ENCODE measurements around the gene FER.

The FER gene

DNA sequence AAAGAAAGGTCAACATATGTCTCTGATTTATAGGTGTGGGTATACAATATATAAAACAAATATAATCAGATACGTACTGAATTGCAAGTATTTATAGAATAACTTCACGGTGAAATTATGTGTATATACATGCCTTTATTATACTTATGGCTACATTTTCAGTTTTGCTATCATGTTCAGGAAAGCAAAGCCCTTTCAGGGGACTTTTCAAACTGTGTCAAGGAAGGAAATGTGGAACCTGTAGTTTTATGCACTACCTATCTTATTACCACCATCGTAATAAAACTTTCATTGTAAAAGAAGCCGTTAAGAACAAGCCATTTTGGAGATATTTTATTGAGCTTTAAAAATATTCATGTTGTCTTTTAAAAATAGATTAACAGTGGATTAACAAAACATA, 404.9 kb downstream of the FER start:
- CTCF ChIA-PET: no interaction called here
- TF ChIP-seq CTCF (IDR thresholded peaks at IDR 0.05; ENCODE audit: insufficient read depth, low read length, missing control alignments): no peak
- DNase-seq (ENCODE audit: low read depth, low spot score): no peak
- POLR2A ChIA-PET: no interaction called here
- H3K4me3 ChIP-seq (ENCODE audit: low read depth, low read length): no peak overlapping the region

DNA sequence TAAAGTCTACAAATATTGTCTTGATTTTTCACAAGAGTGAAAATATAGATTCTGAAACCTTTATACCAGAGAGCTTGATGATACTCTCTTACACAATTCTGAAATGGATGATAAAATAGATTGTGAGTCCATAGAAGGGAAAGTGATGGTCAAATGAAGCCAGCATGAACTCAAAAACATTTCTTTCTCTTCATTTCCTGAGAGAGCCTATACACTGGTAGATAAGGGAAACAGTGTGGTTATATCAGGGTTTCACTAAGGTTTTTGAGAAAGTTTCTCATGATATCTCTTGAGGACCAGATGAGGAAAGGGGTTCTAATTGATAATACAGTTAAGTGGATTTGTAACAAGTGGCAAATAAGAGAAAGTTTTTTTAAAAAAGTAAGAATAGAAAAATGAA, 407.9 kb downstream of the FER start:
- POLR2A ChIA-PET: no interaction called here
- no peak for DNase-seq (ENCODE audit: low read depth, low spot score)
- TF ChIP-seq CTCF (IDR thresholded peaks at IDR 0.05; ENCODE audit: insufficient read depth, low read length, missing control alignments): no peak
- CTCF ChIA-PET: no interaction called here
- H3K4me3 ChIP-seq (ENCODE audit: low read depth, low read length): no peak overlapping the region

DNA sequence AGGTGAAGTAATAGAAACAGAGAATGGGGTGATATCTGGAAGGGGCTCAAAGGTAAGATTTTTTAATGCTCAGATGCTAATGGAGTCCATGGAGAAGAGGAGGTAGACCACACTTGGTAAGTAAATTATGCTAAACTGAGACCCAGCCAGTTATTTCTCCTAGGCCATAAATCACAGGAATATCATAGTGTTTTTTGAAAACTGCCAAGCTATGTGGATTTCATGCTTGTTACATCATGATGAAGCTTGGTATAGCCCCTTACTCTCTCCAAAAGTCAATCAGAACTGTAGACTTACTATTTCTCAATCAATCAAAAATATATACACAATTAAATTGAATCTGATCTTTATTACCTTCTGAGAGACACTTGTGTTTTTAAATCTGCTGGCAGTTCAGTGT, 409.2 kb downstream of the FER start:
- CTCF ChIA-PET: no interaction called here
- no peak for DNase-seq (ENCODE audit: low read depth, low spot score)
- POLR2A ChIA-PET: no interaction called here
- H3K4me3 ChIP-seq (ENCODE audit: low read depth, low read length): no peak overlapping the region
- no peak for TF ChIP-seq CTCF (IDR thresholded peaks at IDR 0.05; ENCODE audit: insufficient read depth, low read length, missing control alignments)

DNA sequence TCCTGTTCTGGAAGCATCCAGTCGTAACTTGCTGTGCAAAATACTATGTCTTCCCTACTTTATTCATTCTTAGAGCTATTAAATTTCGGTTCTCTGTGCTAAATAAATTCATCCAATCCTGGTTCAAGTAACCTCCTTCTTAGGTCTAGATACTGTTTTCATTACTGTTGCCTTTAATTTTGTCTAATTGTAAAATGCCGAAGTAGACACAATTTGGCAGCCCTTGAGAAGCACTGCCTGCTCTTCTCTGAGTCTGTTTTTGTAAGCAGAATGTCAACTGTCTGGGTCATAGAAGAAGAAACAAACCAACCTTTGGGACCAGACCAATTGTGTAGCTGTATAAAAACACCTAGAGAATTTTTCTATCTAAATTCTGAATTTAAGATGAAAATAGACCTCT, 412.8 kb downstream of the FER start:
- ChIA-PET CTCF (no interaction called here), POLR2A (no interaction called here)
- no peak for DNase-seq (ENCODE audit: low read depth, low spot score)
- no peak for TF ChIP-seq CTCF (IDR thresholded peaks at IDR 0.05; ENCODE audit: insufficient read depth, low read length, missing control alignments)
- no peak overlapping the region for H3K4me3 ChIP-seq (ENCODE audit: low read depth, low read length)

DNA sequence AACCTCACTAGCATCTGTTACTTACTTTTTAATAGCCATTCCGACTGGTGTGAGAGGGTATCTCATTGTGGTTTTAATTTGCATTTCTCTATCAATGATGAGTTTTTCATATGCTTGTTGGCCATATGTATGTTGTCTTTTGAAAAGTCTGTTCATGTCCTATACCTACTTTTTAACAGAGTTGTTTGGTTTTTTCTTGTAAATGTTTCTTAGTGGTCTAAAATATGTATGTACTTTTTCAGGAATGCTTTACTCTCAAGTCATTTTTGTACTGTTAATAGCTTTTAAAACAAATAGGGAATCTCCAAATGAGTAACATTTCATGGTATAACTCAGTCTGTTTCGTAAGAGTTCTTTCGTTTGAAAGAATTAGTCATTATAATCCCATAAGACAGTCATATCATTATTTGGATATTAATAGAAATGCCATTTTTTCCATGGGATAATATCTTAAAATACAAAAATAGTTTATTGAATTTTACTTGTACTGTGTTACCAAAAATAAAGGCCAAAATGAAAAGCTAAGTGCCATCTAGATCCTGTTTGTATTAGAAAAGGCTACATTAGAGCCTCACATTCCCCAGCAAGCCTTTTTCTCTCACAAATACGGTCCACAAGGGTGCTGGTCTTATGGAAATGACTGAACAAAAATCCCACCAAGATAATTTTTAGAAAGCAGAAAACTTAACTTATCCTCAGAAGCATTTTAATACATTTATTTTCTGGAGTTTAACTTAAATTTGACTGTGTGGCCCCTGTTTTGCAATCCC, 414.4 kb downstream of the FER start:
- no peak for TF ChIP-seq CTCF (IDR thresholded peaks at IDR 0.05; ENCODE audit: insufficient read depth, low read length, missing control alignments)
- H3K4me3 ChIP-seq (ENCODE audit: low read depth, low read length): no peak overlapping the region
- POLR2A ChIA-PET: no interaction called here

DNA sequence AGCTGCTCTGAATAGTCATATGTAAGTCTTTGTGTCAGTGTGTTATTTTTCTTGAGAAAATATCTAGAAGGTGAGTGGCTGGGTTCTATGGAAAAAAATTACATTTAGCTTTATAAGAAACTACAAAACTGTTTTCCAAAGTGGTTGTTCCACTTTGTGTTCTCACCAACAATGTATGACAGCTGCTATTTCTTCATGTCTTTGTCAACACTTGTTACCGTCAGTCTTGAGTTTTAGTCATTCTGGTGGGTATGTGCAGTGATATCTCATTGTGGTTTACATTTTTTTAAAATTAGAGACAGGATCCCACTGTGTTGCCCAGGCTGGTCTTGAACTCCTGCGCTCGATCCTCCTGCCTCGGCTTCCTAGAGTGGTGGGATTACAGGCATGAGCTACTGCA, 415.6 kb downstream of the FER start:
- no peak overlapping the region for H3K4me3 ChIP-seq (ENCODE audit: low read depth, low read length)
- ChIA-PET POLR2A (no interaction called here), CTCF (no interaction called here)
- DNase-seq (ENCODE audit: low read depth, low spot score): no peak
- no peak for TF ChIP-seq CTCF (IDR thresholded peaks at IDR 0.05; ENCODE audit: insufficient read depth, low read length, missing control alignments)

More for the DNA sequence above, 414.4 kb downstream of the FER start:
- no peak for DNase-seq (ENCODE audit: low read depth, low spot score)
- CTCF ChIA-PET: no interaction called here
